Left kidney (tissue), 2 donors: ENCODE measurements around the gene XRCC2. TPM values are rescaled to one million over a fixed set of nuclear protein-coding genes. Genes with fewer than 3 reads are reported as not detected.
"Not testable (repeated sequence)": the region's sequence is repeated elsewhere in the genome, so short reads cannot be mapped to it uniquely, and the experiment has no call there.

Experiments used
- DNase-seq: peaks from one replicate; pipeline ENCODE4 v3.0.0-alpha.2; 2013
- polyA plus RNA-seq: library from polyadenylated mRNA; unstranded; fragments of 120-200 nt; gene quantifications from one replicate; pipeline ENCODE4 v1.2.1, GENCODE V29; 2013; ENCODE audit not compliant: insufficient read length

XRCC2 gene
- polyA plus RNA-seq, 1 donor: 14.9 TPM

GRCh38 chr7:152666078-152666477 is 9.9 kb downstream of the XRCC2 start:
- DNase-seq: no peak

DNA sequence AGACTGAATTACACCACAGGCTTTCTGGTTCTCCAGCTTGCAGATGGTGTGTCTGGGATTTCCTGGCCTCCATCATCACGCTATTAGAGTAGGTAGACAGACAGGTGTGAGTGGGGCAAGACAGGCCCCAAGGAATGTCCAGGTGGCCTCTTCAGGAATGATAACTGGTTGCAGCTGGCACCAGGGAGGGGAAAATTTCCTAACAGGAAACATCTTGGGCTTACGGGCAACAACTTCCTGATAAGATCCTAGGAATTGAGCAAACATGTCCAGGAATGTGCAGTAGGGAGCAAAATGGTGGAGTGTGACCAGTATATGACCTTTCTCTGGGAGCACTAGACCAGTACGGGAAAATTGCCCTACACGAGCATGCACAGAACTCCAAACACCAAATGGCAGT is 11.3 kb downstream of the XRCC2 start:
- no peak for DNase-seq

GRCh38 chr7:152663931-152664330 is 12.0 kb downstream of the XRCC2 start:
- DNase-seq: no peak

GRCh38 chr7:152663148-152663740 is 12.7 kb downstream of the XRCC2 start:
- DNase-seq: no peak

DNA sequence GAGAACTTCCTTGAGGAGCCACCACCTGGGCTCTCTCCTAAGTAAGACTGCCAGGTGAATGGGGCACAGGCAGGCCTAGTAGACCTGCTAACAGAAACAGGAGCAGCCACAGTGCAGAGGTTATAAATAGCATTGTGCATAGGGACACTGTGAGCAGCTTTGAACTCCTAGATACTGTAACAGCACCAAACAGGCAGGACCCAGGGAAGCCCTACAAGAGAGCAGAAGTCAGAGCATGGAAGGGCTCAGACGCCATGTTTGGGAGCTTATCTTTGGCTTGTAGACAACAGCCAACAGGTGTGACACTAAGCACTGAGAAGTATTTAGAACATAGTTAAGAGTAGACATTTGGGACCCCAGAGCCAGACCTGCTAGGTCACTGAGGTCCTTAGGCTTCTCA is 14.5 kb downstream of the XRCC2 start:
- DNase-seq: no peak

GRCh38 chr7:152660021-152660420 is 15.9 kb downstream of the XRCC2 start:
- no peak for DNase-seq

GRCh38 chr7:152654971-152655370 is 21.0 kb downstream of the XRCC2 start:
- DNase-seq: no peak

DNA sequence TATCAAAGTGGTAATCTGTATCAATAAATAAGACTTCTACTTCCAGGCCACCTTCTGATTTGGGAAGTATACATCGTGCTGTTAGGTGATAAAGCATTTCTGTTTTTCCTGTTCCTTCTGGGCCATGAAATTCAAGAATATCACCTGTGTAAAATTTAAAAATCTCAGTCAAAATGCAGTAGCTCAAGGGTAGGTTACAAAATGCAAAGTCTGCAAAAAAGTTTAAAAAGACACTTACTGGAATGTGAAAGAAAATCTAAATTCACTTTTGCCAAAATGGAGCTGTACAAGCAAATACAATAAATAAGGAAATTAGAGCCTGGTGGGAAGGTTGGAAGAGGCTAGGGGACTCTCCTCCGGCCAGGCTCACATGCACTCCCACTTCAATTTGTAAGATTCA is 26.7 kb downstream of the XRCC2 start:
- DNase-seq: no peak

- no peak for DNase-seq
Observed at GRCh38 chr7:152647009-152647408, 28.9 kb downstream of the XRCC2 start.

DNA sequence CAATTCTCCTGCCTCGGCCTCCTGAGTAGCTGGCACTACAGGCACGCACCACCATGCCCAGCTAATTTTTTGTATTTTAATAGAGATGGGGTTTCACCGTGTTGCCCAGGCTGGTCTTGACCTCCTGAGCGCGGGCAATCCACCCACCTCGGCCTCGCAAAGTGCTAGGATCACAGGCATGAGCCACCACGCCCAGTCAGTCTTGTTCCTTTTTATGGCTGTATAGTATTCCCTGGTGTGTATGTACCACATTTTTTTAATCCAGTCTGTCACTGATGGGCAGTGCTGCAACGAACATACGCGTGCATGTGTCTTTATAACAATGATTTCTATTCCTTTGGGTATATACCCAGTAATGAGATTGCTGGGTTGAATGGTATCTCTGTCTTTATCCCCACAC is 29.4 kb downstream of the XRCC2 start:
- not testable (repeated sequence) for DNase-seq

DNA sequence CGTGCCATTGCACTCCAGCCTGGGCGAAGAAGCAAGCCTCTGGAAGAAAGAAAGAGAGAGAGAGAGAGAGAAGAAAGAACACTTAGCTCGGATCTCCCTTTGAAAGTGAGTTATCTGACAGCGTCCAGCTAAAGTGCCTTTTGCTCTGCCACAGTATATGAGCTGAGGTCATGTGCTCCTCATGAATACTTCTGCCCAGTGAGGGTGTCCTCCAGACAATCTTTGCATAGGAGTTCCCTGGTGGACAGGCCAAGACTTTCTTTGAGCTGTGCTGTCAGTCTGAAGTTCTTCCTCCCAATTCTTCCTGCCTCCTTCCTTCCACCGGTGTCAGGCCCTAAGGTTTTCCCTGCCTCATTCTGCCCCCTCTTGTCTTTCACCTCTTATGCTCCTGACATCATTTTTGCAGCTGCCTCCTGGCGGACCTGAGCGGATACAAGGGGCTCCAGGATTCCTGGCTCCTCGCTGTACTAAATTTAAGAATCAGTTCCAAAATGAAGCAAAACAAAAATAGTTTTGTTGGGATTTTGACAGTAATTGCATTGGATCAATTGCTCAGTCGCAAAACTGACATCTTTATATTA is 31.9 kb downstream of the XRCC2 start:
- no peak for DNase-seq

GRCh38 chr7:152641384-152641783 is 34.6 kb downstream of the XRCC2 start:
- no peak for DNase-seq

GRCh38 chr7:152640829-152641228 is 35.1 kb downstream of the XRCC2 start:
- DNase-seq: no peak

DNA sequence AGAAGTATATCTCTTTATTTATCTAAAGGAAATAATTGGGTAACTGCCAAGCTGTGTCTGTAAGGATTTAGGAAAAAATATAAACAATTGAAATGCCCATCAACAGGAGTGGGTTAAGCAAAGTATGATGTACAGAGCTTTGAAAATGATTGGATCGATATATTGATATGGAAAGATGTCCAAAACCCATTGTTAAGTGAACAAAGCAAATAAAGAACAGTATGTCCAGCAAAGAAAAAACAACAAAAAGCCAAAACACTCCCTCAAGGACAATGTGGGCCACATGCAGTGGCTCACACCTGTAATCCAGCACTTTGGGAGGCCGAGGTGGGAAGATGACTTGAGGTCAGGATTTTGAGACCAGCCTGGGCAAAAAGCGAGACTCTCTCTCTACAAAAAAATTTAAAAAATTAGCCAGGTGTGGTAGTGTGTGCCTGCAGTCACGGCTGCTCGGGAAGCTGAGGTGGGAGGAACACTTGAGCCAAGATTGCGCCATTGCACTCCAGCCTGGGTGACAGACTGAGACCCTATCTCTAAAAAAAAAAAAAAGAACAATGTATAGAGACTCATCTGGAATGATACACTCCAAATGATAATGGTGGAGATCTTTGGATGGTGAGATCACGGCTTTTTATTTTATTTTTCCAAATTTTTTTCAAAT is 37.9 kb downstream of the XRCC2 start:
- DNase-seq: no peak

GRCh38 chr7:152637161-152637560 is 38.8 kb downstream of the XRCC2 start:
- DNase-seq: no peak

- DNase-seq: no peak
Observed at GRCh38 chr7:152636441-152636840, 39.5 kb downstream of the XRCC2 start.

- no peak for DNase-seq
Observed at GRCh38 chr7:152633504-152633903, 42.4 kb downstream of the XRCC2 start.

DNA sequence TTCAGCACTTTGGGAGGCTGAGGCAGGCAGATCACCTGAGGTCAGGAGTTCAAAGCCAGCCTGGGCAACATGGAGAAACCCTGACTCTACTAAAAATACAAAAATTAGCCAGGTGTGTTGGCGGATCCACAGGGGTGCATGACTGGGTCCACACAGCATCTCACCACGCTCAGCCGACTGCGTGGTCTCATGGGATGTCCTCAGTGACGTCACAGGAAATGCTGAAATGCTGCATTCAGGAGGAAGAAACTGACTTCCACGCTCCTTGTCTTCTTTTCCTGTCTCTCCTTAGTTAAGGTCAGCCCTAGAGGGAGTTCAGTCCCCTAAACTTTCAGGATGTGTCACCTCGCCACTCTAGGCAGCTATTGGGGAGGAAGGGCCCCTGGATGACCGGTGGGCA is 42.9 kb downstream of the XRCC2 start:
- no peak for DNase-seq

DNA sequence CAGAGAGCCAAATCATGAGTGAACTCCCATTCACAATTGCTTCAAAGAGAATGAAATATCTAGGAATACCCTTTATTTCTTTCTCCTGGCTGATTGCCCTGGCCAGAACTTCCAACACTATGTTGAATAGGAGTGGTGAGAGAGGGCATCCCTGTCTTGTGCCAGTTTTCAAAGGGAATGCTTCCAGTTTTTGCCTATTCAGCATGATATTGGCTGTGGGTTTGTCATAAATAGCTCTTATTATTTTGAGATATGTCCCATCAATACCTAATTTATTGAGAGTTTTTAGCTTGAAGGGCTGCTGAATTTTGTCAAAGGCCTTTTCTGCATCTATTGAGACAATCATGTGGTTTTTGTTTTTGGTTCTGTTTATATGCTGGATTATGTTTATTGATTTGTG is 47.2 kb downstream of the XRCC2 start:
- not testable (repeated sequence) for DNase-seq

DNA sequence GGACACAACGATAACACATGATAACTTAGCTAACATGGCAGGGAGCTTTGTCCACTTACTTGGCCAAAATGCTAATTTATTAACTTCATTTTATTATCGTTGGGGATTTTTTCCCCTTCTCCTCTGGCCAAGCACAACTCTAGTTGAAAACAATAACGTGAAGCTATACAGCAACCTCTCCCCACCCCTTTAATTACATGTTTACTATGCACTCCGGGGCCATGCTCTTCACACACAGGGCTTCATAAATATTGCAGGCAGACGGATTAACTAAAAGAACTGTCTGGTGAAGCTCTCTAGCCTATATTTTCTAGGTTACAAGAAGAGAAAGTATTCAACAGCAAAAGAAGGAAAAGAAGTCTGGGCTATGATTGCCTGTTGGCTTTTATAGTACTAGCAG is 51.7 kb downstream of the XRCC2 start:
- no peak for DNase-seq

DNA sequence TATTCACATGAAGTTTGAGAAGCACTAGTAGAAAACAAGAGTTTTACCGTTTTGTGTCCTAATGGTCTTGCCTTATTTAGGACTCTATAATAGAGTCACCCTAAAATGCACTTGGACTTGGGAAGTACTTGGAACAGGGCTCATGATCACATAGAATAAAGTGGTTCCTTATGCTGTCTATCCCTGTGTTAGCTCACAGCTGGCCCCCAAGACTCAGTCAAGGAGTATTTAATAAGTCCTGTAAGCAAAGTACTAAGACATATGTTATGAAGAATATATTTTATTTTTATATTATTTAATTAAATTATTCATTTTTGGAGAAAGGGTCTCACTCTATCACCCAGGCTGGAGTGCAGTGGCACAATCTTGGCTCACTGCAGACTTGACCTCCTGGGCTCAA is 54.5 kb downstream of the XRCC2 start:
- no peak for DNase-seq

GRCh38 chr7:152619027-152619739 is 56.8 kb downstream of the XRCC2 start:
- no peak for DNase-seq

DNA sequence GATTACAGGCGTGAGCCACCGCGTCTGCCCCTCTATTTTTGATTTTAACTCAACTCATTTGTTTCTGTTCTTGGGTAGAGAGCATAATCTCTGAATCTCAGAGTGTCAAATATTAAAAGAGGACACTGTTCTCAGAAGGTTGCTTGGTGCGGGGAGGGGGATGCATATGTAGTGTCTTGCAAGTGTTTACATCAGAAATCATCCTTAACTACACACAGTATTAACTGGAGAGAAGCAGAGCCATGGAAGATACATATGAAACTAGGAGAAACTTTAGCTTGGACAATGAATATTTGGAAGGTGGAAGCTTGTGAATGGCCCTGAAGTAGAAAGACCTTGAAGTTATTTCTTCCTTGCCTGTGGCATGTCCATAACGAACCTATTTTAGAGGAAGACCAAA is 57.5 kb downstream of the XRCC2 start:
- DNase-seq: no peak
